Gastrocnemius medialis (tissue), 4 donors: ENCODE results near the gene BOD1L1.

Source experiments
- CTCF ChIP-seq, 5 experiments: fragments of 450-650 bp in 3 of 5; fragments of 200-600 bp in 2 of 5; sonication (generic) in 2 of 5; IDR thresholded peaks in 4 of 5; conservative IDR thresholded peaks in 1 of 5; 1 replicate in 4 of 5; 2 replicates in 1 of 5; pipeline ENCODE4 v1.5.1; 2016 to 2019; ENCODE audit warnings: antibody characterized with exemption in 5 of 5, mild to moderate bottlenecking in 3 of 5, moderate library complexity in 3 of 5
- POLR2A ChIP-seq, 2 donors: fragments of 450-650 bp; IDR thresholded peaks; one replicate each; pipeline ENCODE4 v1.6.1; 2017; ENCODE audit warnings: antibody characterized with exemption in 2 of 2, mild to moderate bottlenecking in 2 of 2, moderate library complexity in 2 of 2

- TF ChIP-seq POLR2A (IDR thresholded peaks at IDR 0.05) = no peak
- no peak for TF ChIP-seq CTCF (IDR thresholded peaks at IDR 0.05 in 4 of 5, conservative IDR thresholded peaks at IDR 0.05 in 1 of 5)
Observed at GRCh38 chr4:13538427-13538973, 89.0 kb downstream of the BOD1L1 start.
